SK-N-SH treated with all-trans-retinoic acid at 6 μM for 48 hours (cell line): ENCODE data around the gene NMNAT1.

Experiments
- ESRRG ChIP-seq: fragments of 250-450 bp; sonication (Bioruptor Pico); IDR thresholded peaks from 2 replicates; pipeline ENCODE4 v1.6.1; 2021; ENCODE audit warnings: mild to moderate bottlenecking
- GLIS3 ChIP-seq: fragments of 250-450 bp; sonication (Bioruptor Pico); IDR thresholded peaks from 2 replicates; pipeline ENCODE4 v1.5.0; 2020; ENCODE audit warnings: mild to moderate bottlenecking, moderate library complexity
- PPARA ChIP-seq: fragments of 250-450 bp; sonication (Bioruptor Pico); IDR thresholded peaks from 2 replicates; pipeline ENCODE4 v1.5.0; 2020; ENCODE audit warnings: mild to moderate bottlenecking, borderline replicate concordance
- RARB ChIP-seq: fragments of 250-450 bp; sonication (Bioruptor Pico); IDR thresholded peaks from 2 replicates; pipeline ENCODE4 v1.8.0; 2021; ENCODE audit warnings: mild to moderate bottlenecking, moderate library complexity
- ZFP30 ChIP-seq: fragments of 450-650 bp; formaldehyde crosslinking; IDR thresholded peaks from 2 replicates; pipeline ENCODE4 v1.5.0; 2022; ENCODE audit warnings: mild to moderate bottlenecking, moderate library complexity
- ZNF8 ChIP-seq: fragments of 450-650 bp; formaldehyde crosslinking; IDR thresholded peaks from 2 replicates; pipeline ENCODE4 v1.5.0; 2020; ENCODE audit warnings: mild to moderate bottlenecking, moderate library complexity
- TF ChIP-seq, protein P1 (sequence below): fragments of 250-450 bp; sonication (Bioruptor Pico); IDR thresholded peaks from 2 replicates; pipeline ENCODE4 v1.5.1; 2020; ENCODE audit warnings: low read depth, mild to moderate bottlenecking, moderate library complexity
- TF ChIP-seq, protein P2 (sequence below): fragments of 250-450 bp; sonication (Bioruptor Pico); IDR thresholded peaks from 2 replicates; pipeline ENCODE4 v1.8.0; 2021; ENCODE audit warnings: low read depth, mild to moderate bottlenecking, moderate library complexity, borderline replicate concordance
- TF ChIP-seq, protein P3 (sequence below): fragments of 250-450 bp; sonication (Bioruptor Pico); IDR thresholded peaks from 2 replicates; pipeline ENCODE4 v1.8.0; 2020; ENCODE audit warnings: mild to moderate bottlenecking, moderate library complexity, borderline replicate concordance
- TF ChIP-seq, protein P4 (sequence below): fragments of 250-450 bp; sonication (Bioruptor Pico); IDR thresholded peaks from 2 replicates; pipeline ENCODE4 v1.5.1; 2021; ENCODE audit warnings: mild to moderate bottlenecking, moderate library complexity

DNA sequence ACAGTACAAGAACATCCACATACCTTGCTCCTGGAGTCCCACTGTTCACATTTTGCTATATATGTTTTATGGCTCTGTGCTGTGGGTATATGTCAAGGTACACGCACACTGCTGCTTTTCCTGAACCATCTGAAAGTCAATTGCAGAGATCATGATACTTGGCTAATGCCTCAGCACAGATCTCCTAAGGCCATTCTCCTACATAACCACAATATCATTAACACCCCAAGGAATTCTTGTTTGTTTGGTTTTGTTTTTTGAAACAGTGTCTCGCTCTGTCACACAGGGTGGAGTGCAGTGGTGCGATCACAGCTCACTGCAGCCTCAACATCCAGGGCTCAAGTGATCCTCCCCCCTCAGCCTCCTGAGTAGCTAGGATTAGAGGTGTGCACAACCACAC lies 49.2 kb upstream of the NMNAT1 start:
- TF ChIP-seq, protein P1, sequence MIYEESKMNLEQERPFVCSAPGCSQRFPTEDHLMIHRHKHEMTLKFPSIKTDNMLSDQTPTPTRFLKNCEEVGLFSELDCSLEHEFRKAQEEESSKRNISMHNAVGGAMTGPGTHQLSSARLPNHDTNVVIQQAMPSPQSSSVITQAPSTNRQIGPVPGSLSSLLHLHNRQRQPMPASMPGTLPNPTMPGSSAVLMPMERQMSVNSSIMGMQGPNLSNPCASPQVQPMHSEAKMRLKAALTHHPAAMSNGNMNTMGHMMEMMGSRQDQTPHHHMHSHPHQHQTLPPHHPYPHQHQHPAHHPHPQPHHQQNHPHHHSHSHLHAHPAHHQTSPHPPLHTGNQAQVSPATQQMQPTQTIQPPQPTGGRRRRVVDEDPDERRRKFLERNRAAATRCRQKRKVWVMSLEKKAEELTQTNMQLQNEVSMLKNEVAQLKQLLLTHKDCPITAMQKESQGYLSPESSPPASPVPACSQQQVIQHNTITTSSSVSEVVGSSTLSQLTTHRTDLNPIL = no peak
- TF ChIP-seq, protein P2, sequence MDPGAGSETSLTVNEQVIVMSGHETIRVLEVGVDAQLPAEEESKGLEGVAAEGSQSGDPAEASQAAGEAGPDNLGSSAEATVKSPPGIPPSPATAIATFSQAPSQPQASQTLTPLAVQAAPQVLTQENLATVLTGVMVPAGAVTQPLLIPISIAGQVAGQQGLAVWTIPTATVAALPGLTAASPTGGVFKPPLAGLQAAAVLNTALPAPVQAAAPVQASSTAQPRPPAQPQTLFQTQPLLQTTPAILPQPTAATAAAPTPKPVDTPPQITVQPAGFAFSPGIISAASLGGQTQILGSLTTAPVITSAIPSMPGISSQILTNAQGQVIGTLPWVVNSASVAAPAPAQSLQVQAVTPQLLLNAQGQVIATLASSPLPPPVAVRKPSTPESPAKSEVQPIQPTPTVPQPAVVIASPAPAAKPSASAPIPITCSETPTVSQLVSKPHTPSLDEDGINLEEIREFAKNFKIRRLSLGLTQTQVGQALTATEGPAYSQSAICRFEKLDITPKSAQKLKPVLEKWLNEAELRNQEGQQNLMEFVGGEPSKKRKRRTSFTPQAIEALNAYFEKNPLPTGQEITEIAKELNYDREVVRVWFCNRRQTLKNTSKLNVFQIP (CRISPR knock-in tag) = no peak
- TF ChIP-seq, protein P3, sequence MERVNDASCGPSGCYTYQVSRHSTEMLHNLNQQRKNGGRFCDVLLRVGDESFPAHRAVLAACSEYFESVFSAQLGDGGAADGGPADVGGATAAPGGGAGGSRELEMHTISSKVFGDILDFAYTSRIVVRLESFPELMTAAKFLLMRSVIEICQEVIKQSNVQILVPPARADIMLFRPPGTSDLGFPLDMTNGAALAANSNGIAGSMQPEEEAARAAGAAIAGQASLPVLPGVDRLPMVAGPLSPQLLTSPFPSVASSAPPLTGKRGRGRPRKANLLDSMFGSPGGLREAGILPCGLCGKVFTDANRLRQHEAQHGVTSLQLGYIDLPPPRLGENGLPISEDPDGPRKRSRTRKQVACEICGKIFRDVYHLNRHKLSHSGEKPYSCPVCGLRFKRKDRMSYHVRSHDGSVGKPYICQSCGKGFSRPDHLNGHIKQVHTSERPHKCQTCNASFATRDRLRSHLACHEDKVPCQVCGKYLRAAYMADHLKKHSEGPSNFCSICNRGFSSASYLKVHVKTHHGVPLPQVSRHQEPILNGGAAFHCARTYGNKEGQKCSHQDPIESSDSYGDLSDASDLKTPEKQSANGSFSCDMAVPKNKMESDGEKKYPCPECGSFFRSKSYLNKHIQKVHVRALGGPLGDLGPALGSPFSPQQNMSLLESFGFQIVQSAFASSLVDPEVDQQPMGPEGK (CRISPR knock-in tag) = no peak
- no peak for TF ChIP-seq GLIS3 (CRISPR knock-in tag)
- TF ChIP-seq RARB (CRISPR knock-in tag) = no peak
- TF ChIP-seq, protein P4, sequence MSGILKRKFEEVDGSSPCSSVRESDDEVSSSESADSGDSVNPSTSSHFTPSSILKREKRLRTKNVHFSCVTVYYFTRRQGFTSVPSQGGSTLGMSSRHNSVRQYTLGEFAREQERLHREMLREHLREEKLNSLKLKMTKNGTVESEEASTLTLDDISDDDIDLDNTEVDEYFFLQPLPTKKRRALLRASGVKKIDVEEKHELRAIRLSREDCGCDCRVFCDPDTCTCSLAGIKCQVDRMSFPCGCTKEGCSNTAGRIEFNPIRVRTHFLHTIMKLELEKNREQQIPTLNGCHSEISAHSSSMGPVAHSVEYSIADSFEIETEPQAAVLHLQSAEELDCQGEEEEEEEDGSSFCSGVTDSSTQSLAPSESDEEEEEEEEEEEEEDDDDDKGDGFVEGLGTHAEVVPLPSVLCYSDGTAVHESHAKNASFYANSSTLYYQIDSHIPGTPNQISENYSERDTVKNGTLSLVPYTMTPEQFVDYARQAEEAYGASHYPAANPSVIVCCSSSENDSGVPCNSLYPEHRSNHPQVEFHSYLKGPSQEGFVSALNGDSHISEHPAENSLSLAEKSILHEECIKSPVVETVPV (CRISPR knock-in tag) = no peak
- TF ChIP-seq ESRRG (CRISPR knock-in tag) = no peak
- TF ChIP-seq ZFP30 (CRISPR knock-in tag) = no peak
- TF ChIP-seq ZNF8 (CRISPR knock-in tag) = no peak
- no peak for TF ChIP-seq PPARA (CRISPR knock-in tag)
